Stimulated activated CD8-positive, alpha-beta memory T cell treated with anti-CD3 and anti-CD28 coated beads, Interleukin-4, amount 100 ng/mL, for 48 hours (primary cell): ENCODE results near the gene BFSP2.
"Not testable (repeated sequence)": the region's sequence is repeated elsewhere in the genome, so short reads cannot be mapped to it uniquely, and the experiment has no call there.

ENCODE experiments used
- DNase-seq: peaks from one replicate; pipeline ENCODE4 v3.0.0-alpha.2; 2020

BFSP2 gene

DNA sequence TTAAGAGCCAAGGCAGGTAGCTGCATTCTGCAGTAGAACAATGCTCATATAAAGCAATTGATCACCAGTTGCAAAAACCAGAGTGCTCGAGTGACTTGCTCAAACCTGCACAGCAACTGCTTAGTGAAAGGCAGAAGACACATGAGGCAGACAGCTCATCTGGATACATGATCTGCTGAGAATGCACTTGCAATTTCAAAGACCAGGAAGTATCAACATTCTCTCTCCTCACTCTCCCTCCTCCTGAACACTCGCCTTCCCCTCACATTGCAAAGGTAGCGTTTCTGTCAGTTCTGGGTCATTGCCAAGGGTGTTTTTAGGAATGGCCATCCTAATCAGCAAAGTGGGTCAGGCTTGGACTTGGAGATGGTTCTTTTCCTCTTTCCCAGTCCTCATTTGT, 61.0 kb downstream of the BFSP2 start:
- no peak for DNase-seq

DNA sequence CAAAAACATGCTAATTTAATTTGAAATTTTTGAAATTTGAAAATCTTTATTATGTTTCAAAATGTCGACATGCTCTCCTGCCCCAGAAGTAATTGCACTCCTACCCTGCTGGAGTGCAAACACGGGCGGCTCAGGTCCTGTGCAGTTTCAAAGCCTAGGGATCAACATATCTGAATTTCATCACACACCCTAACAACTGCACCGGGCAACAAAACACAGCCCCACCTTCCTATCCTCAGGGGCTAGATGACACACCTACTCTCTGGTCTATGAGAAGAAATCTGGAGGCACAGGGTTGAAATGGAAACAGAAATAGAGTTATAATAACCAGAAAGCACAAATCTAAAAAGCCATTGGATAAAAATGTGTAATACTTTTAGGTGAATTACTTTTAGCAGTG, 61.4 kb downstream of the BFSP2 start:
- no peak for DNase-seq

DNA sequence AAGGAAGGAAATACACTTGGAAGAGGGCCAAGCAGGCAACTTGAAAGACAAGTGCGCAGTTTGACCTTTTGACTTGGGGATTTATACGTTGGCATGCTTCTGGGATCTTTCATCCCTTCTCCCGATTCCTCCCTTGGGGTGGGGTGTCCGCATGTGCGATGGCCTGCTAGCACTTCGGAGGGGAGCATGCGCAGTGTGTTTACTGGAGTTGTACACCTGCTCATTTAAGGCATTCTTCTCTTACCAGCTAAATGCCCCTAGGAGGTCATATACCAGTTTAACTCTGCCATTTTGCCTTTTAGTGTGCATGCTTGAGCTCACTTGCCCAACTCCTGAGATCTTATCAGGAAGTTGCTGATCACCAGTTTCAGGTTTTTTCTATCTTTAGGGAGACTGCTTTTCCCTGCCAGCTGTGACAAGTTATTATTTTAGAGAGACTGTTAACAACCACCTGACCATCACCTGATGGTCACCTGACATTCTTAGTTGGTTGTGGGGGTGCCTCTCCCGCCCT, 63.5 kb downstream of the BFSP2 start:
- no peak for DNase-seq

DNA sequence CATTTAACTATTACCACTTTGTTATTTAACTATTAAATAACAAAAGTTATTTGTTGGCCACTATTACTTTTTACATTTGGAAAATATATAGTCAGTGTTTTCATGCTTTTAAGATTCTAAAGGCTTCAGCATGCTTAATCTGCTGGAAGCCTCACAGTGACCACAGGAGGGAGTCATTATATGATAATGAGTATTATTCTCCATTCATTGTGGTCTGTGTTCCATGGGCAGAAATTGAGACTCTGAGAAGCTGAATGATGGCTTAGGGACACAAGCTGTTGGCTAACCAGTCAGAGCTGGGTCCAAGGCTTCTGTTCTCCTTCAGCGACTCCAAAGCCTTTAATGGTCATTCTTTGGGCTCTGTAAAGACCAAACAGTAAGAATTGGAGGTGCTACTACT, 64.7 kb downstream of the BFSP2 start:
- no peak for DNase-seq

DNA sequence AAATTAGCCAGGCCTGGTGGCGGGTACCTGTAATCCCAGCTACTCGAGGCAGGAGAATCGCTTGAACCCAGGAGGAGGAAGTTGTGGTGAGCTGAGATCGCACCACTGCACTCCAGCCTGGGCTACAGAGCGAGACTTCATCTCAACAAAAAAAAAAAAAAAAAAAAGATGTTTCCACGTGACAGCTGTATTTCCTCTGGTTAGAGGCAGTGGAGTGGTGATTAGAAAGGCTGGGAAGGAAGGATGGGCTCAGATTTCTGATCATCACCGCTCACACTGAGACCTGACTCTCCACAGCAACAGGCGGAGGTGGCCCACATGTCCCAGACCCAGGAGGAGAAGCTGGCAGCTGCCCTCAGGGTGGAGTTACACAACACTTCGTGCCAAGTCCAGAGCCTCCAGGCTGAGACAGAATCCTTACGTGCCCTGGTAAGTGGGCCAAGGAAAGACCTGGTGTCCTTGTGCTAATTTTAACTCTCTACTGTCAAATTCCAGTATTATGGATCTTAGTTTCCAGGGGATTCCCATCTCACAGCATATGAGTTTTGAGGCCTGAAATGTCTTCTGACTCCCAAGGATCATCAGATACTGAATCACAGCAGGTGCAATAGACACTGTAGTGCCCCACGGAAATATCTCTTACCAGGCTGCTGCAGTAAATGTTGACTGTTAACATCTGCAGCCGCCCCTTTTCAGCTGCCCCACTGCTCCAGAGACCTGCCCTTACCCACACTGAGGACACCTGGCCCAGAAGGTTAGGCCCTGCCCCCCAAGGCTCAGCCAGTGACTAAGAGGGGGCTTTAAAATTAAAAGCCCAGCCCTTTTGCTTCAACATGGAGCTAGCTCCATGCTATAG, 66.9 kb downstream of the BFSP2 start:
- DNase-seq, result no peak

DNA sequence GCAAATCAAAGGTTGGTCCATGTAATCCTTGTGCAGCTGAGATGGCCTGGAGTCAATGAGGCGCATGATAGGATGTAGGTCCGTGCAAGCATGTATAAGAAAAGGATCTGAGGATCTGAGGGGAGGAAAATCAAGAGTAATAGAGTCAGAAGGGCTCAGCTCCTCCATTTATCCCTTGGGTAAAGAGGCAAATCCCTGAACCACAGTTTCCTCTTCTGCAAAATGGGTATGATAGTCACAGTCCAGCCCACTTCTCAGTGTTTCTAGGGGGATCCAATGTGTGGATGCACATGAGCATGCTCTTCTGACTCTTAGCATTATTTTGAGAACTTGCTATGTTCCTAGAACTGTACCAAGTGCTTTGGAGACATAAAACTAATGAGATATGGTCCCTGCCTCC, 67.9 kb downstream of the BFSP2 start:
- DNase-seq, result no peak

DNA sequence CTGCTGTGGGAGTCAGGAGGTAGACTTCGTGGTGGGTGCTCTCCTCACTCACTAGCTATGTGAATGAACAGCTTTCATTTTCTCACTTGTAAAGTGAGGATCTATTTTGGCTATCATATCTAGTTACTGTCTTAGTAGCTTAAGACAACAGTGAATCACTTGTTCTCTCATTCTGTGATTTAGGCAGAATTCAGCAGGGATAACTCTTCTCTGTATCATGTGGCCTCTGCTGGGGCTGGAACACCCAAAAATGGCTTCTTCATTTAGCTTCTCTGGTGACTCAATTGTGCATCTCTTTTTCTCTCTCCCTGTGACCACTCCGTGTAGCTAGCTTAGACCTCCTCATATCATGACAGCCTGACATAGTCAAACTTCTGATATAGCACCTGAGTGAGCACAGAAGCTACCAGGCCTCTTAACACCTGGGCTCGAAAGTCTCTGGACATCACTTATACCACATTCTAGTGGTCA, 68.4 kb downstream of the BFSP2 start:
- DNase-seq, result no peak

DNA sequence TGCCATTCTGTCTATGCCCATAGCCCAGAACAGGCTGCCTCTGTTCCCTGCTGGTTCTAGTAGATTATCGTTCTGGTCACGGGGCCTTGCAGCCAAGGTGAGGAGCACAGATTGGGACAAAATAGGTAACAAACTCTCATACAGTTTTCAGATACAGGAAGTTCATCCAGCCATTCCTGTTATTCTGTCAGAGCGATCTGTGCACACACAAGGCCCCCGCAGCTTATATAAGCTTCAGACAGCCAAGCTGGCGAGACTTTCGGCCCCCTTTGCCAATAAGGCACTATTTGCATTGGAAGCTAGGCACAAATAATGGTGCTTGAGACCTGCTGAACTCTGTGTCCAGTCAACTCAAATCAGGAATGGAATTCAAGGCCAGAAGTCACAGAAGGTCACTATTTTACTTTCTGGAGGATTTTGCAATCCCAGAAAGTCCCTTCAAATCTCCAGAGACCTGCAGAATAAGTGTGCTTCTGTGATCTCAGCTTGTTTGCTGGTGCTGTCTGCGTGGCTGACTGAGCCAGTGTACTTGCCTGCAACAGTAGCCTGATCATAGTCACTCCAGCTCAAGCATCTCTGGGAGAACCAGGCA, 69.4 kb downstream of the BFSP2 start:
- DNase-seq, result no peak

DNA sequence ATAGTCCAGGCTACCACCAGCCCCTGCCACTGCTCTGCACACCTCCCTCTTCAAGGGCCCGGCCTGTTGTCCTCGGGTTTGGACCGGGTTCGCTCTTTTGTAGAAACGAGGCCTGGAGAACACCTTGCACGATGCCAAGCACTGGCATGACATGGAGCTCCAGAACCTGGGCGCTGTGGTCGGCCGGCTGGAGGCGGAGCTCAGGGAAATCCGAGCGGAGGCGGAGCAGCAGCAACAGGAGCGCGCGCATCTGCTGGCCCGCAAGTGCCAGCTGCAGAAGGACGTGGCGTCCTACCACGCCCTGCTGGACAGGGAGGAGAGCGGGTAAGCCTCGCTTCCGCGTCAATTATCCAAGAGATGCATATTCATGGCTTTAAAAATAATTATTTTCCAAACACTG, 72.4 kb downstream of the BFSP2 start:
- no peak for DNase-seq

DNA sequence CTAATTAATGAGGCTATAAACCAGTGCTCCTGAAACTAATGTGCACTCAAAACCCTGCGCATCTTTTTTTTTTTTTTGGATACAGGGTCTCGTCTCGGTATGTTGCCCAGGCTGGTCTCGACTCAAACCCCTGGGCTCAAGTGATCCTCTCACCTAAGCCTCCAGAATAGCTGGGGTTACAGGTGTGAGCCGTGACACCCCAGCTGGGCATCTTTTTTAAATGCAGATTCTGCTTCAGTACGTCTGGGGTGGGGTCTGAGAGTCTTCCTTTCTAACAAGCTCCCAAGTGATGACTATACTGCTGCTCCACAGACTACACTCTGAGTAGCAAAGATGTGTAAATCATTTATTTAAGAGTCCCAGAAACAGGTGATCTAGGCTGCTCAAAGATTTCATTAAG, 73.0 kb downstream of the BFSP2 start:
- no peak for DNase-seq

DNA sequence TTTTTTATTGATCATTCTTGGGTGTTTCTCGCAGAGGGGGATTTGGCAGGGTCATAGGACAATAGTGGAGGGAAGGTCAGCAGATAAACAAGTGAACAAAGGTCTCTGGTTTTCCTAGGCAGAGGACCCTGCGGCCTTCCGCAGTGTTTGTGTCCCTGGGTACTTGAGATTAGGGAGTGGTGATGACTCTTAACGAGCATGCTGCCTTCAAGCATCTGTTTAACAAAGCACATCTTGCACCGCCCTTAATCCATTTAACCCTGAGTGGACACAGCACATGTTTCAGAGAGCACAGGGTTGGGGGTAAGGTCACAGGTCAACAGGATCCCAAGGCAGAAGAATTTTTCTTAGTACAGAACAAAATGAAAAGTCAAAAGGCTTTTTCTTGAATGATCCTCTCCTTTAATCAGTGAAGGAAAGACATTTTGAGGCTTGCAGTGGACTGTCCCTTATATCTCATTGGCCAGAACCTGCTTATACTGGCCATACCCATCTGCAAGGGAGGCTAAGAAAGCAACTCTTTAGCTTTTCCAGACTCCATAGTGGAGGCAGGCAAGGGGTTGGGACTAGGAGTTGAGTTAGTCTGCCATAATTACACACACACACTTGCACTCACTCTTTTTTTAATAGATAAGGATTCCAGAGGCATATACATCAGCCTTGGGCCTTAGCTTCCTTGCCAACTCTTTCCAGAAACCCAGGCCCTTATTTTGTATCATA, 73.8 kb downstream of the BFSP2 start:
- DNase-seq, result not testable (repeated sequence)

DNA sequence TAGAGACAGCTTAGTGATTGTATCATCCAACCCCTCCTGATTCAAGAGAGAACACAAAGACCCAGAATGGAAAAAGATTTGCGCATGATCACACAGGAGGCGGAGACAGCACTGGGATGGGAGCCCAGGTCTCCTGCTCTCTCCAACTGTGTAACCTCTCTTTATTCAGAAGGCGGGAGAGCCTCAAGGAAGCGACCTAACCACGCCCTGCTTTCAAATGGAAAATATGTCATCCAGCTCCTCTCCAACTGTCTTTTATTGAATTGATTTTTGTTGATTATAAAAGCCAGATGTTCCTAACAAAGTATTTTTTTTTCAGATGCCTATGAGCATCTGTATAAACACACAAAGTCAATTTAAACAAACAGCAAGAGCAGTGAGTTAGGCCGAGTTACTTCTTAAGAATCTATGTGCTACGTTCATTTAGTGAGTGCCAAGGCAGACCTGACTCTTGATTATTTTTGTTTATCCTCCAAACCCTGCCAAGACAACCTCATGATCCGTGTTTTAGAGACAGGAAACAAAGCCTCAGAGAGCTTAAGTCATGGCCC, 74.5 kb downstream of the BFSP2 start:
- DNase-seq, result no peak

DNA sequence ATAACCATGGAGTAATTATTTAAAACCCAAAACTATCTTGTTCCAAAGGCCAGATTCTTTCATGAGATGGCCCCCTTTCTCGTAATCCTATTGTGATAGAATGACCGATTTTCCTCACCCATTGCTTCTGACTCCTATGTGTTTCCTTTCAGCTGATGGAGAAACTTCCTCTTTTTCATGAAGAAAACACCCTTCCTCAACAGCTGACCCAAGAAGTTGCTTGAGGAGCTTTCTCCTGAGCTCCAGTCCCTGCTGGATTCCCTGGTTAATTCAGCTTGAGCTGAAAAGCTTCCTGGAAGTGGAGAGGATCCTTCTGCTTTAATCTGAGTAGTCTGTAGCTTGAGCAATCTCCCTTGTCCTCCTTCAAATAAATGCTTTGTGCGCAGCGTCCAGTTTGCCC, 75.0 kb downstream of the BFSP2 start:
- DNase-seq, result no peak

DNA sequence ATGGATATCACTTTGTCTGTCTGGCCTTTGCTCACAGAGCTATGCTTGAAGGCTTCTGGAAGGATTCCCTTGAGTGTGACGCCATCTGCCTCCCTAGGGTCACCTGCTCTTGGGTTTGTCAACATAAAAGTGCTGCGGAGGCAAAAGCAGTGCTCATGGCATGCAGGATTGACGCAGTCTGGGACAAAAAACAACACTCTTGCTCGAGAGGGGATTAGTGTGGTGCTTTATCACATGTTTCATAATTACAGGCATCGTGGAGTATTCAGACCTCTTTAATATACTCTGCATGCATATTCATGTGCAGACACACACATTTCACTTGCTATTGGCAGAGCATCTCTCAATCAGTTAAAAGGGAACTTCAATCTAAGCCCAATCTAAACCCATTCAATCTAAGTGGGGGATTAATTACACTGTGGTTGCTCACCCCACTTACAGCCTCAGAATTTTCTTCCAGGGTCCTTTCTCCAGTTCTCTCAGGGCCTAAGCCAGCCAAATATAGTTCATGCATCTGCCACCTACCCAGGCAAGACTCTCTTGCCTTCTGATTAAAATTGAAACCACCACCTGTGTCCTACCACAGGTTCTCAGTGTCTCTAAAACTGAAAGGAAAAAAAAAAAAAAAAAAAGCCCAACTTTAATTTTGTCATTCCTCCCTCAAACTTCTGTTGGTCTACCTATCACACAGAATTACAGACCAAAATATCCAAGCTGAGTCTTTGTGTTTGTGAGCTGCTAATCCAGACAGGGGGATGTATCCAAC, 75.6 kb downstream of the BFSP2 start:
- DNase-seq, result no peak

DNA sequence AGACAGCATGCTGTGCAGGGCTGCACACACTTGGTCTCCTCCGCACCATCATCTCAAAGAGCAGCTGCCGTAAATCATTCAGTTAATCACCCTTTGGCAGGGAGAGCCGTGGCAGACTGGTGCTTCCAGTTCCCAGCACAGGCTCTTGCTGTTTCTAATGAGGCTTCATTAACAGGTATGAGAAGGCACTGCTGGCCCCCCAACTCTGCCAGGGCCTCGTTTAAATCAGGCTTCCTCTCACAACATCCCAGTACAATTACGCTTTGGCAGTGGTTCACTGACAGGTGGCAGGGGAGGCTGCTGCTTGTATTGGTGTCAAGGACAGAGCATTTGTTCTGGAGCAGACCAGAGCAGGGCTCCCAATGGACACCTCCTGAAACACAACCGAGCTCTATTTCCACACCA, 77.1 kb downstream of the BFSP2 start:
- DNase-seq, result no peak

DNA sequence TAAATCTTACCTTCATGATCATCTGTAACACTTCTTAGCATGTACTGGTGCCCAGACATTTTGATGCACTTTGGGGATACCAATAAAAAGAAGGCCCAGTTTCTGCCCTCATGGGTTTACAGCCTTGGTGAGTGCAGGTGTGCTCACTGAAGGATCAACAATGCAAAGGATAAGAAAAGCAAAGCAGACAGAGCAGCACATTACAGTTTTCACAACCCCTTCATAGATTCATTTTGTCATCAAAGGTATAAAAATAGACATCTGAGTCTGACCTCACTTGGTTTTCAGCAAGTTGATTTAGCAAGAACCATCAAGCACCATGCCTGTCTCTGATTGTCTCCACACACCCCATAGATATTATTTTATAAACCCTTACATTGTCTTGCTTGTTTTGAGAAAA, 77.6 kb downstream of the BFSP2 start:
- no peak for DNase-seq

DNA sequence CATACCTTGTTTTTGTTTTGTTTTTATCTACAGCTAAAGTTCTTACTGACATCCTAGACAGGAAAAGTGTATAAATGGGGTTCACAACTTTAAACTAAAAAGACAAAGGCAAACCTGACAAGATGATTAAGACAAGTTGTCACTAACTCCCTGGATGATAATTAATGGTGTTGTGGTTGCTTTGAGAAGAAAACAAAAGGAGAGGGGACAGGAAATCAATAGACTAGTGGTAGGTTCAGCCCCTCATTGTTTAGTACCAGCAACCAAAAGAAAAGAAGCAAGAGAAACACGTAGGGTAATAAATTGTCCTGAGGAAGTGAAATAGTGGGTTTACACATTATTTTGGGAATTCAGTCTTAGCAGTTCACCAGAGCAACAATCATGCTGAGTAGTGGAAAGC, 78.8 kb downstream of the BFSP2 start:
- no peak for DNase-seq

DNA sequence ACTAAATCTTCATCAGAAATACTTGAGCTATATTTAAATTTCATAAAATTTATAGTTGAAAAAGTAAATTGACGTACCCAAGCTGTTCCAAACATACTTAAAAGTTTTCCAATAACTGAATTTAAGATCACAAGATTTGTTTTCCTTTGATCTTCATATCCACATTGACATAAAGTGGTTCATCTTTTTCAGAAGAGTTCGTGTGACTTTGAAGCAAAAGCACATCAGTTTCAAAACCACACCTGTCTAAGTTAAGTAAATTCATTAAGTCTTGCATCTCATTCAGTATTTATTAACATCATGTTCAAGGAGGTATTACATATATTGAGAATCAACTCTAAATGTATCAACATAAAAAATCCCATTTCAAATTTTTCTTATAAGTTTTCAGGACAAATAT, 79.5 kb downstream of the BFSP2 start:
- DNase-seq, result no peak

DNA sequence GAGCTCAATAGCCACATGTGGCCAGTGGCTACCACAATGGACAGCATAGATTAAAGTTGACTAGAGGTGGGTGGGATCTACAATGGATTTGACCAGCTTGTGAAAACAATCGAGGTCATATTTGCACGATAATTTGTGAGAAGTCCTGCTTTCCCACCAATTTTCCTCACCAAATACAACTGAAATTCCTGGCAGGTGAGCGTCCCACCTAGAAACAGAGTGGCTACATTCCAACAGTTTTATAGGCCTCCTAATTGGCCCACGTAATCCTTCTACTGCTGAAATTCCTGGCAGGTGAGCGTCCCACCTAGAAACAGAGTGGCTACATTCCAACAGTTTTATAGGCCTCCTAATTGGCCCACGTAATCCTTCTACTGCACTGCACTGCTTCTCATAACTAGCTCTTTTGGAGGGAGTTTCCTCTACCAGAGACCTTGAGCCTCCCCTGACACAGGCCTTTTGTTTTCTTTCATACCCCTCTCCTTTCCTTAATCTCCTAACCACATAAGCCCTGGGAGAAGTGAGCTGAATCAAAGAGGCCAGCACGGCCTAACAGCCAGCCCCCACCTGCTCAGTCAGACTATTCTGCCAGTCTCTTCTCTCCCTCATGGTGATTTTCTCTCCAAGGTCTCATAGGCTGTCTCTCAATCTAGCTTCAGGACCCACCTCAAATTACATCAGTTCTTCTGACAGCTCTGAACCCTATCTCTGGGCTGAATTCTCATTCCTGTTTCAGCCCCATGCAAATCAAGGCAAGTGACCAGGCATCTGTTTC, 80.2 kb downstream of the BFSP2 start:
- DNase-seq, result no peak

DNA sequence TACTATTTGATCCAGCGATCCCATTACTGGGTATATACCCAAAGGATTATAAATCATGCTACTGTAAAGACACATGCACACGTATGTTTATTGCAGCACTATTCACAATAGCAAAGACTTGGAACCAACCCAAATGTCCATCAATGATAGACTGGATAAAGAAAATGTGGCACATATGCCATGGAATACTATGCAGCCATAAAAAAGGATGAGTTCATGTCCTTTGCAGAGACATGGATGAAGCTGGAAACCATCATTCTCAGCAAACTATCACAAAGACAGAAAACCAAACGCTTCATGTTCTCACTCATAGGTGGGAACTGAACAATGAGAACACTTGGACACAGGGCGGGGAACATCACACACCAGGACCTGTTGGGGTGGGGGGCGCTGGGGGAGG, 82.6 kb downstream of the BFSP2 start:
- DNase-seq, result not testable (repeated sequence)

DNA sequence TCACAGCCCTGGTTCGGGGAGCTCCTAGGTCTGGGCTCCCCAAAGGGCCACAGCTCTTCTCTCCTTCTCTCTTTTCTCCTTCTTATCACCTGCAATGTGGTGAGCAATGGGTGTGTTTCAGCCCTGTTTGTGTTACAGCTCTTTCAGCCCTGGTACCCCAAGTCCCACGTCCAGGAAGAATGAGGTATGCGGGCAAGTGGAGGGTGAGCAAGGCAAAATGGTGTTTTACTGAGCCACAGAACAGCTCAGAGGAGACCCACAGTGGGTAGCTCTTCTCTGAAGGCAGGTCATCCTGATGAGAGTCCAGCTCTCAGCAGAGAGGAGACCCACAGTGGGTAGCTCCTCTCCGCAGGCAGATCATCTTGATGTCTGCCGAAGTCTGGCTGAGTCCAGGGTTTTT, 86.8 kb downstream of the BFSP2 start:
- no peak for DNase-seq

DNA sequence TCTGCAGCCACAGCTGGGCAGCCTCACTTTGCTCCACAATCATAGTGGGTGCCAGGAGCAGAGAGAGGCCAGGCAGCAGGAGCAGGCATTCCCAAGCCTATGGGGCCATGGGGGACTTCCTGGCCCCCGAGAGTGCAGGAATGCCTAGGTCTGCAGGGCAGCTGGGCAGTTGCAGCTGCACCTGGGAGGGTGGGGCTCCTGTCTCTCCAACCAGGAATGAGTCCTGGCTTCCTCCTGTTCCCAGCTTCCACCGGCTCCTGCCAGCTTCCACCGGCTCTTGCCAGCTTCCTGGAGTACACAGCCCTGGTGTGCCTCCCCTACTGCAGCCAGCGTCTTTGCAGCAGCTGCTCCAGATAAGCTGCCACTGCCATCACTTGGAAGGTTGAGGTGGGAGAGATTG, 87.3 kb downstream of the BFSP2 start:
- DNase-seq, result no peak
